WTC11 (cell line): ENCODE measurements around the gene SHISA6. TPM values are rescaled to one million over a fixed set of nuclear protein-coding genes. Genes with fewer than 3 reads are reported as not detected.

ENCODE experiments used
- ATAC-seq: fragments of 200-7000 bp; cut with Tn5 transposase; 2 replicates; pipeline ENCODE4 v1.10.0; 2021; ENCODE audit warnings: mild to moderate bottlenecking, moderate library complexity
- CTCF ChIA-PET: fragments of 300-600 bp; sonication (Branson Sonifier 250); formaldehyde crosslinking; loops from one replicate; lab custom pipeline; 2021; ENCODE audit warnings: antibody characterized with exemption; lab: Charles Lee
- POLR2A ChIA-PET: fragments of 350-600 bp; sonication (Branson Sonifier 250); formaldehyde crosslinking; loops from one replicate; lab custom pipeline; 2021; ENCODE audit warnings: antibody characterized with exemption; lab: Charles Lee
- DNase-seq: peaks from one replicate; pipeline ENCODE4 v3.0.0; 2021; ENCODE audit warnings: low spot score
- H3K27ac Mint-ChIP-seq: 2 replicates; pipeline ENCODE4 v1.8.0; 2021; ENCODE audit warnings: mixed read lengths
- H3K27me3 Mint-ChIP-seq: 2 replicates; pipeline ENCODE4 v1.8.0; 2021; ENCODE audit warnings: low read depth, mild to moderate bottlenecking, moderate library complexity, mixed read lengths
- H3K36me3 Mint-ChIP-seq: 2 replicates; pipeline ENCODE4 v1.8.0; 2021; ENCODE audit warnings: mixed read lengths
- H3K4me1 Mint-ChIP-seq: 2 replicates; pipeline ENCODE4 v1.8.0; 2022; ENCODE audit warnings: mixed read lengths
- H3K4me3 Mint-ChIP-seq: 2 replicates; pipeline ENCODE4 v1.8.0; 2021; ENCODE audit warnings: mild to moderate bottlenecking, moderate library complexity, mixed read lengths
- H3K9me3 Mint-ChIP-seq: 2 replicates; pipeline ENCODE4 v1.8.0; 2021; ENCODE audit warnings: mixed read lengths
- ELF4 ChIP-seq: sonication (generic); formaldehyde crosslinking; IDR thresholded peaks from 2 replicates; pipeline ENCODE4 v1.8.1; 2022; ENCODE audit warnings: low read depth, mild to moderate bottlenecking, moderate library complexity, missing genetic modification reagents
- FOXJ3 ChIP-seq: sonication (generic); formaldehyde crosslinking; IDR thresholded peaks from 2 replicates; pipeline ENCODE4 v1.9.0; 2021; ENCODE audit warnings: missing genetic modification reagents, mild to moderate bottlenecking, borderline replicate concordance
- FOXK1 ChIP-seq: sonication (generic); formaldehyde crosslinking; IDR thresholded peaks from 2 replicates; pipeline ENCODE4 v1.8.0; 2022; ENCODE audit warnings: mild to moderate bottlenecking, moderate library complexity, missing genetic modification reagents
- FOXP1 ChIP-seq: sonication (generic); formaldehyde crosslinking; IDR thresholded peaks from 2 replicates; pipeline ENCODE4 v1.8.0; 2022; ENCODE audit warnings: missing genetic modification reagents, mild to moderate bottlenecking, moderate library complexity, borderline replicate concordance
- MAX ChIP-seq: sonication (generic); formaldehyde crosslinking; IDR thresholded peaks from 2 replicates; pipeline ENCODE4 v1.8.0; 2022; ENCODE audit warnings: mild to moderate bottlenecking, missing genetic modification reagents
- MXD4 ChIP-seq: fragments of 250-450 bp; sonication (Bioruptor Pico); IDR thresholded peaks from 2 replicates; pipeline ENCODE4 v1.8.0; 2021; ENCODE audit warnings: mild to moderate bottlenecking, moderate library complexity, borderline replicate concordance
- MYBL2 ChIP-seq: sonication (generic); formaldehyde crosslinking; IDR thresholded peaks from 2 replicates; pipeline ENCODE4 v1.8.1; 2023; ENCODE audit warnings: mild to moderate bottlenecking, moderate library complexity, missing genetic modification reagents
- NR3C1 ChIP-seq: sonication (generic); formaldehyde crosslinking; conservative IDR thresholded peaks from 2 replicates; pipeline ENCODE4 v1.8.1; 2023; ENCODE audit warnings: low read depth, mild to moderate bottlenecking, missing genetic modification reagents
- PRRX2 ChIP-seq: fragments of 250-450 bp; sonication (Bioruptor Pico); IDR thresholded peaks from 2 replicates; pipeline ENCODE4 v1.8.0; 2021; ENCODE audit warnings: mild to moderate bottlenecking
- TCF7 ChIP-seq: sonication (generic); formaldehyde crosslinking; IDR thresholded peaks from 2 replicates; pipeline ENCODE4 v1.8.0; 2022; ENCODE audit warnings: mild to moderate bottlenecking, low read depth, missing genetic modification reagents, moderate library complexity
- TP53 ChIP-seq: sonication (generic); formaldehyde crosslinking; IDR thresholded peaks from 2 replicates; pipeline ENCODE4 v1.8.1; 2023; ENCODE audit warnings: mild to moderate bottlenecking, missing genetic modification reagents
- ZNF263 ChIP-seq: sonication (generic); formaldehyde crosslinking; IDR thresholded peaks from 2 replicates; pipeline ENCODE4 v1.8.1; 2022; ENCODE audit warnings: low read depth, mild to moderate bottlenecking, moderate library complexity, missing genetic modification reagents
- ZNF416 ChIP-seq: fragments of 250-450 bp; sonication (Bioruptor Pico); IDR thresholded peaks from 2 replicates; pipeline ENCODE4 v1.9.0; 2021; ENCODE audit warnings: mild to moderate bottlenecking, inconsistent platforms
- ZNF423 ChIP-seq: fragments of 250-450 bp; sonication (Bioruptor Pico); IDR thresholded peaks from 2 replicates; pipeline ENCODE4 v2.1.2; 2022; ENCODE audit warnings: mild to moderate bottlenecking, moderate library complexity
- total RNA-seq: library from RNA; stranded (reverse); gene quantifications from 3 replicates; pipeline ENCODE4 v1.2.3, GENCODE V29; 2021
- TF ChIP-seq, protein P1 (sequence below): sonication (generic); formaldehyde crosslinking; IDR thresholded peaks from 2 replicates; pipeline ENCODE4 v1.8.0; 2022; ENCODE audit warnings: mild to moderate bottlenecking, missing genetic modification reagents
- TF ChIP-seq, protein P2 (sequence below): sonication (generic); formaldehyde crosslinking; IDR thresholded peaks from 2 replicates; pipeline ENCODE4 v1.8.0; 2023; ENCODE audit warnings: missing genetic modification reagents, mild to moderate bottlenecking, borderline replicate concordance
- TF ChIP-seq, protein P3 (sequence below): sonication (generic); formaldehyde crosslinking; IDR thresholded peaks from 2 replicates; pipeline ENCODE4 v1.8.0; 2022; ENCODE audit warnings: mild to moderate bottlenecking, missing genetic modification reagents

The SHISA6 gene
- total RNA-seq, 1 experiment from 2014 or later: 1.1 TPM

DNA sequence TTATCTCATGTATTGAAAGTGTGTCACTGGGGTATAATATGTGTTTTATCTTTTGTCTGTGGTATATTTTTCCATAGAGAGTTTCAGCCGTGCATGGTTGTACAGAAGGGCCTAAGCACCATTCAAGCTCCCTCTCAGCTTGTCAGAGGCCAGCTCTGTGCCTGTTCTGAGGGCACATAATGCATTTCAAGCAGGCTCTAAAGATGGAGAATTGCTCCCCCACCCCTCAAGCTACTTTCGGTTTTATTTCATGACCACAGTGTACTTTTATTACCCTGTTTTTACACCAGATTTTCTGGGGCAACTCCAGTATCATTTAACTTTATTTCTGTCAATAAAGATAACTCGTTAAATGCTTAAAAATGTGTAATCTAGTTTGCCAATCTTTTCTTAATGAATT lies 131.7 kb downstream of the SHISA6 start:
- CTCF ChIA-PET: no interaction called here
- TF ChIP-seq, protein P1, sequence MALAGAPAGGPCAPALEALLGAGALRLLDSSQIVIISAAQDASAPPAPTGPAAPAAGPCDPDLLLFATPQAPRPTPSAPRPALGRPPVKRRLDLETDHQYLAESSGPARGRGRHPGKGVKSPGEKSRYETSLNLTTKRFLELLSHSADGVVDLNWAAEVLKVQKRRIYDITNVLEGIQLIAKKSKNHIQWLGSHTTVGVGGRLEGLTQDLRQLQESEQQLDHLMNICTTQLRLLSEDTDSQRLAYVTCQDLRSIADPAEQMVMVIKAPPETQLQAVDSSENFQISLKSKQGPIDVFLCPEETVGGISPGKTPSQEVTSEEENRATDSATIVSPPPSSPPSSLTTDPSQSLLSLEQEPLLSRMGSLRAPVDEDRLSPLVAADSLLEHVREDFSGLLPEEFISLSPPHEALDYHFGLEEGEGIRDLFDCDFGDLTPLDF: no peak
- TF ChIP-seq, protein P2, sequence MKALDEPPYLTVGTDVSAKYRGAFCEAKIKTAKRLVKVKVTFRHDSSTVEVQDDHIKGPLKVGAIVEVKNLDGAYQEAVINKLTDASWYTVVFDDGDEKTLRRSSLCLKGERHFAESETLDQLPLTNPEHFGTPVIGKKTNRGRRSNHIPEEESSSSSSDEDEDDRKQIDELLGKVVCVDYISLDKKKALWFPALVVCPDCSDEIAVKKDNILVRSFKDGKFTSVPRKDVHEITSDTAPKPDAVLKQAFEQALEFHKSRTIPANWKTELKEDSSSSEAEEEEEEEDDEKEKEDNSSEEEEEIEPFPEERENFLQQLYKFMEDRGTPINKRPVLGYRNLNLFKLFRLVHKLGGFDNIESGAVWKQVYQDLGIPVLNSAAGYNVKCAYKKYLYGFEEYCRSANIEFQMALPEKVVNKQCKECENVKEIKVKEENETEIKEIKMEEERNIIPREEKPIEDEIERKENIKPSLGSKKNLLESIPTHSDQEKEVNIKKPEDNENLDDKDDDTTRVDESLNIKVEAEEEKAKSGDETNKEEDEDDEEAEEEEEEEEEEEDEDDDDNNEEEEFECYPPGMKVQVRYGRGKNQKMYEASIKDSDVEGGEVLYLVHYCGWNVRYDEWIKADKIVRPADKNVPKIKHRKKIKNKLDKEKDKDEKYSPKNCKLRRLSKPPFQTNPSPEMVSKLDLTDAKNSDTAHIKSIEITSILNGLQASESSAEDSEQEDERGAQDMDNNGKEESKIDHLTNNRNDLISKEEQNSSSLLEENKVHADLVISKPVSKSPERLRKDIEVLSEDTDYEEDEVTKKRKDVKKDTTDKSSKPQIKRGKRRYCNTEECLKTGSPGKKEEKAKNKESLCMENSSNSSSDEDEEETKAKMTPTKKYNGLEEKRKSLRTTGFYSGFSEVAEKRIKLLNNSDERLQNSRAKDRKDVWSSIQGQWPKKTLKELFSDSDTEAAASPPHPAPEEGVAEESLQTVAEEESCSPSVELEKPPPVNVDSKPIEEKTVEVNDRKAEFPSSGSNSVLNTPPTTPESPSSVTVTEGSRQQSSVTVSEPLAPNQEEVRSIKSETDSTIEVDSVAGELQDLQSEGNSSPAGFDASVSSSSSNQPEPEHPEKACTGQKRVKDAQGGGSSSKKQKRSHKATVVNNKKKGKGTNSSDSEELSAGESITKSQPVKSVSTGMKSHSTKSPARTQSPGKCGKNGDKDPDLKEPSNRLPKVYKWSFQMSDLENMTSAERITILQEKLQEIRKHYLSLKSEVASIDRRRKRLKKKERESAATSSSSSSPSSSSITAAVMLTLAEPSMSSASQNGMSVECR: no peak
- no peak for TF ChIP-seq MYBL2 (CRISPR knock-in tag)
- TF ChIP-seq, protein P3, sequence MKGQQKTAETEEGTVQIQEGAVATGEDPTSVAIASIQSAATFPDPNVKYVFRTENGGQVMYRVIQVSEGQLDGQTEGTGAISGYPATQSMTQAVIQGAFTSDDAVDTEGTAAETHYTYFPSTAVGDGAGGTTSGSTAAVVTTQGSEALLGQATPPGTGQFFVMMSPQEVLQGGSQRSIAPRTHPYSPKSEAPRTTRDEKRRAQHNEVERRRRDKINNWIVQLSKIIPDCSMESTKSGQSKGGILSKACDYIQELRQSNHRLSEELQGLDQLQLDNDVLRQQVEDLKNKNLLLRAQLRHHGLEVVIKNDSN (CRISPR knock-in tag): no peak
- TF ChIP-seq ELF4 (CRISPR knock-in tag): no peak
- no peak for TF ChIP-seq FOXJ3 (CRISPR knock-in tag)
- no peak for TF ChIP-seq ZNF423 (CRISPR knock-in tag)
- TF ChIP-seq FOXP1: no peak
- no peak for TF ChIP-seq NR3C1 (CRISPR knock-in tag)
- no peak for TF ChIP-seq FOXK1 (CRISPR knock-in tag)
- TF ChIP-seq TCF7 (CRISPR knock-in tag): no peak
- TF ChIP-seq ZNF263: no peak
- Mint-ChIP-seq H3K4me3 (no peak overlapping the region), H3K9me3 (peaks cover 61% of the 10 kb centered on the region), H3K4me1 (peaks cover 3% of the 10 kb centered on the region; the same call in 1 of the 2 replicates), H3K27ac (no peak overlapping the region), H3K36me3 (peaks cover 51% of the 10 kb centered on the region), H3K27me3 (0 out of 2 replicates have a peak, but pooled peaks cover 2% of the 10 kb centered on the region)
- no peak for DNase-seq
- no peak for ATAC-seq
- POLR2A ChIA-PET: no interaction called here

DNA sequence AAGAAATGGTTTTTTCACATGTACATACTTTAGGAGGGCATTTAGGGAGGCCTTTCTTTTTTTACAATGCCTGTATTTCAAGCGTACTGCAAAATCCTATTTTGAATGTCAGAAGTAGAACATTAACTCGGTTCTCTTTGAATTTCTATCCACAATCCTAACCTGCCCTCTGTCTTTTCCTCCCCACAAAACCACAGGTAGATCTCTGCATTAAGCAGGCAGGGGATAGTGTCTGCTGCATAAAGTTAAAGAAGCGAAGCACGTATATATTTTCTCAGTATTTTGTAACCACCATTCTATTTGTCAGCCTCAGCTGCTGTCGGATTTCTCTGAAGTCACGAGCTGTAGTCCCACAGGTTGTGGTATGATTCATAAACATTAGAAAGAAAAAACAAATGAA lies 137.5 kb downstream of the SHISA6 start:
- H3K4me3 Mint-ChIP-seq: no peak overlapping the region
- POLR2A ChIA-PET: no interaction called here
- peaks cover 2% of the 10 kb centered on the region; the same call in 1 of the 2 replicates for H3K27me3 Mint-ChIP-seq
- H3K9me3 Mint-ChIP-seq: peaks cover 69% of the 10 kb centered on the region
- no peak for ATAC-seq
- CTCF ChIA-PET: no interaction called here
- TF ChIP-seq PRRX2 (CRISPR knock-in tag) (no peak), MXD4 (no peak)
- peaks cover 53% of the 10 kb centered on the region for H3K36me3 Mint-ChIP-seq
- no peak for DNase-seq
- H3K4me1 Mint-ChIP-seq: peaks cover 3% of the 10 kb centered on the region; the same call in 1 of the 2 replicates
- no peak overlapping the region for H3K27ac Mint-ChIP-seq

GRCh38 chr17:11380761-11381160 lies 139.7 kb downstream of the SHISA6 start:
- ATAC-seq (no peak), DNase-seq (no peak)
- H3K4me3 Mint-ChIP-seq: no peak overlapping the region
- CTCF ChIA-PET: no interaction called here
- H3K4me1 Mint-ChIP-seq: no peaks in the 10 kb centered on the region; the same call in 1 of the 2 replicates
- H3K36me3 Mint-ChIP-seq: peaks cover 57% of the 10 kb centered on the region
- peaks cover 15% of the 10 kb centered on the region for H3K27me3 Mint-ChIP-seq
- no peak overlapping the region for H3K27ac Mint-ChIP-seq
- POLR2A ChIA-PET: no interaction called here
- TF ChIP-seq TP53: no peak
- no peak for TF ChIP-seq ZNF416 (CRISPR knock-in tag)
- TF ChIP-seq MAX (CRISPR knock-in tag): no peak
- no peak for TF ChIP-seq ZNF423 (CRISPR knock-in tag)
- peaks cover 70% of the 10 kb centered on the region for H3K9me3 Mint-ChIP-seq
